ENCODE measurements around the gene UVSSA. TPM values are rescaled to one million over a fixed set of nuclear protein-coding genes. Genes with fewer than 3 reads are reported as not detected.

Gene UVSSA
- 10 to 100 TPM; 13.9 to 22.9 (median 14.3) TPM for total RNA-seq

DNA sequence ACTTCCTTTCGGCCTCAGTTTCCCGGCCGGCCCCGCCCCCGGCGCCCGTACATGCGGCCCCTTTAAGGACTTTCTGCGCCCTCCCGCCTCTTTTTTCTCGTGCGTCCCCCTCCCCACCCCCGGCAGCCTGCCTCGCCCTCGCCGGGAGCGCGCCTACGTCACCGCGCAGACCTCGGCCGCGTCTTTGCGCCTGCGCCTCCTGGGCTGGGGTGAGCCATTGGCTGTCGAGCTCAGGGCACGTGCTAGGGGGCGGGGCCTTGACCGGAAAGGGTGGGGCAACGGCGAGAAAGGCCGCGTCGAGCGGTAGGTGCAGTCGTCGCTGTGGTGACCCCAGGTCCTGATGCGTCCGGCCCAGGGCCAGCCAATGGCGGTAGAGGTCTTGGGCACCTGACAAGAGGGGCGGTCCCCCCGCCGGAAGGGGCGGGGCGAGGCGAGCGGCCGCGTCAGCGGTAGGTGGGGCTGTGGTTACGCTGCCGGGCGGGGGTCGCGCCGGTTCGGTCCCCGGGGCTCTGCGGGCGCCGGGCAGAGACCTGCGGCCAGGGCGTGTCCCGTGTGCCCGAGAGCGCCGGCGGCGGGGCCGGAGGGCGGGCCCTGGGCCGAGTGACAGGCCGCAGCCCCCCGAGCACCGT is at the start of gene UVSSA:
Gene UVSSA, plus strand, starts transcription at position 428 of the 629 bp plus-strand sequence. CDS start 884 bp downstream, outside the sequence.
- no peaks in the 10 kb centered on the region for H3K9me3 ChIP-seq
- H3K4me3 ChIP-seq: peak within 1 kb of the TSS; percentile 81 to 93 (median 92)
- no peaks in the 10 kb centered on the region for H3K36me3 ChIP-seq
- no peaks in the 10 kb centered on the region for H3K27me3 ChIP-seq
- peak; percentile 100 for DNase-seq (ENCODE audit: low spot score in 2 of 2)
- TF ChIP-seq POLR2AphosphoS5 (IDR thresholded peaks at IDR 0.05): peak; percentile 36 to 94 (median 78)
- TF ChIP-seq, protein P1, sequence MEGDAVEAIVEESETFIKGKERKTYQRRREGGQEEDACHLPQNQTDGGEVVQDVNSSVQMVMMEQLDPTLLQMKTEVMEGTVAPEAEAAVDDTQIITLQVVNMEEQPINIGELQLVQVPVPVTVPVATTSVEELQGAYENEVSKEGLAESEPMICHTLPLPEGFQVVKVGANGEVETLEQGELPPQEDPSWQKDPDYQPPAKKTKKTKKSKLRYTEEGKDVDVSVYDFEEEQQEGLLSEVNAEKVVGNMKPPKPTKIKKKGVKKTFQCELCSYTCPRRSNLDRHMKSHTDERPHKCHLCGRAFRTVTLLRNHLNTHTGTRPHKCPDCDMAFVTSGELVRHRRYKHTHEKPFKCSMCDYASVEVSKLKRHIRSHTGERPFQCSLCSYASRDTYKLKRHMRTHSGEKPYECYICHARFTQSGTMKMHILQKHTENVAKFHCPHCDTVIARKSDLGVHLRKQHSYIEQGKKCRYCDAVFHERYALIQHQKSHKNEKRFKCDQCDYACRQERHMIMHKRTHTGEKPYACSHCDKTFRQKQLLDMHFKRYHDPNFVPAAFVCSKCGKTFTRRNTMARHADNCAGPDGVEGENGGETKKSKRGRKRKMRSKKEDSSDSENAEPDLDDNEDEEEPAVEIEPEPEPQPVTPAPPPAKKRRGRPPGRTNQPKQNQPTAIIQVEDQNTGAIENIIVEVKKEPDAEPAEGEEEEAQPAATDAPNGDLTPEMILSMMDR (IDR thresholded peaks at IDR 0.05): no peak
- TF ChIP-seq POLR2A (IDR thresholded peaks at IDR 0.05): peak; percentile 54
- intact Hi-C loops (cut with DNase I; ENCODE audit: low total_unique reads): loop anchor here (1.0 kb wide), 1 partner anchor 99 kb away; no protein-coding TSS in a partner anchor
- peaks cover 3 to 11% of the 10 kb centered on the region in 2 donors for H3K4me1 ChIP-seq
- H3K27ac ChIP-seq: peak within 1 kb of the TSS; percentile 97 to 99

DNA sequence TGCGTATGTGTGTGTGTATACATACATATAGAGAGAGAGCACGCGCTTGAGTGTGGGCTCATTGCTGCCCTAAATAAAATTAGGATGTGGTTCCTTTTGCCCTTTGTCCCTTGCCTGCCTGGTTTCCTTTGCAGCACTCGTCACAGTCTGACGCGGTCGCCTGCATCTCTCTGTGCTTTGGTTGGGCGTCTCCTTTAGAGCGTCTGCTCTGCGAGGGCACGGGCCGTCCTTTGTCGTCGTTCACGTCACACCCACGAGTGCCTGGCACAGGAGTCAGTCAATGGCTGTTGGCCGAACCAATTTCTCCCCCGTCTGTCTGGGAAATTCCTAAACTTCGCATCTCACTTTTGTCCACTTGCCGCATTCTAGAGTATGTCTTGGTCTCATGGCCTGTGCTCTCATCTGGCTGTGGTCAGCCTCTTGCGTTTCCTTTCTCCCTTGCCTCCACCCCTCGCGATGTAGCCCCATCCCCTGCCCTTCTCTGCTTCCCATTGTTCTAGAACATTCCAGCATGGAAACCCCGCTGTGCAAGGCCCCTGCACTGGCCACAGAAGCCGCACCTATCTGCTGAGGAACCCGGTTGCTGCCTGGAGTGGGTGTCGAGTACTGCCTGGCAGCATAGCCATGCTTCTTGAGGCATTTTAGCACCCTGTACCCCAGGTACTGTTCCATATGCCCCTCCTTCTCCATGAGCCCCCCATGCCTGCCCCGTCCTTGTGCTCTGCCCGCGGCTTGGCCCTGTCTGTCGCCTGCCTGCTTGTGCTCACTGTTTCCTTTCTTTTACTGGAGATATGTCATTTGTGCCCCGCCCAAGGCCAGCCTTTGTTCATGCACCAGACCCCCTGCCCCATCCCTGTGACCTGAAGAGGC is 49.3 kb upstream of the UVSSA start:
- H3K9me3 ChIP-seq: no peaks in the 10 kb centered on the region
- intact Hi-C loops (cut with DNase I; ENCODE audit: low total_unique reads): no loop called here
- DNase-seq (ENCODE audit: low spot score in 2 of 2): peak in 1 of 2 donors; percentile 22
- peaks cover 6 to 9% of the 10 kb centered on the region in 2 donors for H3K4me1 ChIP-seq
- no peaks in the 10 kb centered on the region for H3K27me3 ChIP-seq
- no peak overlapping the region for H3K4me3 ChIP-seq
- no peak for TF ChIP-seq POLR2AphosphoS5 (IDR thresholded peaks at IDR 0.05)
- TF ChIP-seq, protein P1 (IDR thresholded peaks at IDR 0.05): no peak
- TF ChIP-seq POLR2A (IDR thresholded peaks at IDR 0.05): no peak
- H3K36me3 ChIP-seq: no peaks in the 10 kb centered on the region
- H3K27ac ChIP-seq: no peak overlapping the region

DNA sequence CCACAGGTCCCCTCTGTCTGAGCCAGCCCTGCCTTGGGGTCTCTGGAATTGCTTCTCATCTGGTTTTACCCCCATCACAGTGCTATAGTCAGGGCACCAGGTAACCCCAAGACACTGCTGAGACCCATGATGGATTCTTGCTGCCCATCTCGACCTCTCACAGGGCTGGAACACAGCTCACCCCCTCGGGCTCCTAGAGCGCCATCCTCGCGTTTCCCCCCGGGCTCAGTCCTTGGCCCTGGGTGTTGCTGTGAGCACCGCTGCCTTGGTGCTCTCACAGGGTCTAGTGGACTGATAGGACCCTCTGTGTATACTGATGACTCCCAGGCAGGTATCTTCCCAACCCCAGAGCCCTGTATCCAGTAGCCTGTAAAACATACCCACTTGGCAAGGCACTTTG is 48.5 kb upstream of the UVSSA start:
- H3K4me1 ChIP-seq: peaks cover 6 to 8% of the 10 kb centered on the region in 2 donors
- TF ChIP-seq POLR2AphosphoS5 (IDR thresholded peaks at IDR 0.05) (no peak), POLR2A (IDR thresholded peaks at IDR 0.05) (no peak)
- TF ChIP-seq, protein P1 (IDR thresholded peaks at IDR 0.05): no peak
- intact Hi-C loops (cut with DNase I; ENCODE audit: low total_unique reads): no loop called here
- no peaks in the 10 kb centered on the region for H3K9me3 ChIP-seq
- no peak overlapping the region for H3K27ac ChIP-seq
- no peak overlapping the region for H3K4me3 ChIP-seq
- H3K27me3 ChIP-seq: no peaks in the 10 kb centered on the region
- DNase-seq (ENCODE audit: low spot score in 2 of 2): no peak
- no peaks in the 10 kb centered on the region for H3K36me3 ChIP-seq

DNA sequence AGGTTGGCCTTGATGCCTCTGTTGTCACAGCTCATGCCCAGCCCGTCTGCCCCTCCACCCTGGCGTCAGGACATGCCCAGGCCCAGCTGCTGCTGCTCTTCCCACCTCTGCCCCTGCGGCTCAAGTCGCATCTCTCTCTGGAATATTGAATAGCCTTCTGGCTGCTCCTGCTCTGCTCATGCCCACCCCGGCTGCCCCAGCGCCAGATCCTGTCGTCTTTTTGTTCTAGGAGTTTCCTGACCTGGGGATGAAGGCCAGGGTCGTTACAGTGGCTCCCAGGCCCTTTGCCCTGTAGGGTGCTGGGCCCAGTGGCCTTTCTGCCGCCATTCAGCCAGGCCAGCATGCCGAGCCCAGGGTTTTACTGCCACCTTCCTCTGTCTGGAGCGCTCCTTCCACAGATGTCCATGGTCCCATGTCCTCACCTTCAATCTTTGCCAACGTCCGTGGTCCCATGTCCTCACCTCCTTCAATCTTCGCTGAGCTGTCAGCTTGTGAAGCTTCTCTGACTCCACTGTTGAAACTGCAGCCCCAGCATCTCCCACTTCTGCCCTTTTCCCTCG is 47.6 kb upstream of the UVSSA start:
- Histone ChIP-seq H3K4me3 (no peak overlapping the region), H3K36me3 (no peaks in the 10 kb centered on the region), H3K27me3 (no peaks in the 10 kb centered on the region), H3K4me1 (peaks cover 0 to 4% of the 10 kb centered on the region in 2 donors), H3K9me3 (no peaks in the 10 kb centered on the region), H3K27ac (no peak overlapping the region)
- TF ChIP-seq POLR2A (IDR thresholded peaks at IDR 0.05) (no peak), POLR2AphosphoS5 (IDR thresholded peaks at IDR 0.05) (no peak)
- TF ChIP-seq, protein P1 (IDR thresholded peaks at IDR 0.05): no peak
- intact Hi-C loops (cut with DNase I; ENCODE audit: low total_unique reads): no loop called here
- no peak for DNase-seq (ENCODE audit: low spot score in 2 of 2)

Data from breast epithelium (tissue), 4 donors.